Coronary artery (tissue), 2 donors: Measurements from ENCODE around the gene IL20RA.

ENCODE experiments used
- DNase-seq: peaks from one replicate; pipeline ENCODE4 v3.0.0-alpha.2; 2017; ENCODE audit warnings: low spot score
- H3K27ac ChIP-seq, 2 donors: fragments of 200-600 bp; sonication (generic); one replicate each; pipeline ENCODE4 v1.5.1; 2016 to 2019
- H3K4me3 ChIP-seq: fragments of 200-600 bp; sonication (generic); 2 replicates; pipeline ENCODE4 v1.5.1; 2016; ENCODE audit warnings: mild to moderate bottlenecking, moderate library complexity
- CTCF ChIP-seq: fragments of 200-600 bp; sonication (generic); IDR thresholded peaks from one replicate; pipeline ENCODE4 v1.5.1; 2019; ENCODE audit warnings: antibody characterized with exemption

IL20RA gene

DNA sequence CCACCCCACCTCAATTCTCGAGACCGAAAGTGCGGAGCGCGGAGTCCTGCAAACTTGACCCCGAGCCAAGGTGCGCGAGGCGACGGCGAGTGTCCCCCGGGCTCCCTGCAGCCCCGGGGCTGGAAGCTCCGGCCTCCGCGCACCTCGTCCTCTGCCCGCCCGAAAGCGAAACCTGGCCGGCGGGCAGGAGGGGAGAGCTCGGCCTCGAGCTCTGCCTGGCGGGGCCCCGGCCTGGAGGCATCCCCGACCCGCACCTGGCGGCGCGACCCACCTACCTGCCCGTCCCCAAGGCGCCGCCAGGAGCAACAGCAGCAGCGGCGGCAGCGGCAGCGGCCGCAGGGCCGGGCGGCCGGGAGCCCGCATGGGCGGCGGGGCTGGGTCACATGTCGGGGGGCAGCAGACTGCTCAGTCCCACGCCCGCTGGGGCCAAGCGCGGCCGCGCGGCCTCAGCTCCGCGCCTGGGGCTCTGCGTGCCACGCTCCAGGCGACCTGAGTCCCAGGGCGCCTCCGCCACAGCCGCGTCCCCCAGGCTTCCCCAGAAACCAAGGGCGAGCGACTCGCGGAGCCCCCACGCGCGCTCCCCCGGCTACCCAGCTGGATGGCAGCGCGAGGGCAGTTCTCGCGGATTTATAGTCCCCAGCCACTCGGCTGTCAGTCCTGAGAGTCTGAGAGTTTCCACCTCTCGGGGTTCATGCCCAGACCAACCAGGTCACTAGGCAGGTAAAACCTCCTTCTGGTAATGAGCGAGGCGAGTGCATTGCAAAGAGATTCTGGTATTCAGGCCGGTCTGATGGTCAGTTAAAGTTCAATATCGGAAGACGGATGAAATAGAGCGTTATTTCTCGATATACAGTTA is at the start of gene IL20RA:
Gene IL20RA (minus strand): TSS at position 600 of the 856 bp plus-strand sequence. CDS start 237 bp downstream, at position 363.
- no peak for TF ChIP-seq CTCF
- no peak for DNase-seq
- Histone ChIP-seq H3K4me3 (peak within 1 kb of the TSS; percentile 86), H3K27ac (no peak within 1 kb of the TSS)

GRCh38 chr6:137093183-137094069 is 48.7 kb upstream of the IL20RA start:
- no peak overlapping the region for H3K4me3 ChIP-seq
- TF ChIP-seq CTCF: no peak
- no peak for DNase-seq
- no peak overlapping the region for H3K27ac ChIP-seq

DNA sequence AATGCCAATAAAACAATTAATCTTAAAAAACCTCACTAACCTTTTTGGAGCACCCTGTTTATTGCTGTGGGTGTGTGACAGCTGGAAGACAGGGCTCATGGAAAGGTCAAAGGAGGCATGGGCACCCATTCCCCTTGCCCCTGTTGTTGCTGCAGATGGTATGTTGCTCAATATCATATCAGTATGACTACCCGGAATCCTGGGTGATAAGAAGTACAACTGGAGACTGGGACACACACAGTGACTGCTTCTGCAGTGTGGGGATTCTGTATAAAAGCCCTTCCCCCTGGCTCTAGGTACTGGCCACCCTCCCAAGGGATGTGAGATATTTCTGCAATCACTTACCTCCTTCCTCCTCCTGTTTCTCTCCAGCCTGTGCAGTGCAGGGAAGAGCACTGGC is 47.3 kb upstream of the IL20RA start:
- no peak overlapping the region for H3K4me3 ChIP-seq
- no peak for TF ChIP-seq CTCF
- no peak for DNase-seq
- H3K27ac ChIP-seq: no peak overlapping the region

DNA sequence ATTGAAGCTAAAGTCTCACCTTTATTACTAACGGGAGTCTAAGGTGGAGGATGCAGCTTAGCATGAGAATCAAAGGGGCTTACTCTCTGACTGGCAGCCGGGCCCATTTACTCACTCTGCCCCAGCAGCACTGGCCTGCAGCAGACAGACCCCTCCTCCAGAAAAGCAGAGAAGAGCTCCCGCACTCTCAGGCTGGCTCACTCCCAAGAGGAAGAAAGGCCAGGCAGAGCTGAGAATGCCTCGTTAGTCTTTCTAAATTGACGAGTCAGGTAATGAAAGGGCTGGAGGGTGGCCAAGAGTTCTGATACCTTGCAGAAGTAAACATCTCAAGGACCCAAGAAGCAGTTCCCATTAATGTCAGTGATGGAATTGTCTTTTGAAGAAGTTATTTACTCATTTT is 44.5 kb upstream of the IL20RA start:
- H3K4me3 ChIP-seq: no peak overlapping the region
- no peak for TF ChIP-seq CTCF
- DNase-seq: no peak
- no peak overlapping the region for H3K27ac ChIP-seq

GRCh38 chr6:137087902-137088301 is 43.1 kb upstream of the IL20RA start:
- Histone ChIP-seq H3K27ac (no peak overlapping the region), H3K4me3 (no peak overlapping the region)
- no peak for DNase-seq
- TF ChIP-seq CTCF: no peak

DNA sequence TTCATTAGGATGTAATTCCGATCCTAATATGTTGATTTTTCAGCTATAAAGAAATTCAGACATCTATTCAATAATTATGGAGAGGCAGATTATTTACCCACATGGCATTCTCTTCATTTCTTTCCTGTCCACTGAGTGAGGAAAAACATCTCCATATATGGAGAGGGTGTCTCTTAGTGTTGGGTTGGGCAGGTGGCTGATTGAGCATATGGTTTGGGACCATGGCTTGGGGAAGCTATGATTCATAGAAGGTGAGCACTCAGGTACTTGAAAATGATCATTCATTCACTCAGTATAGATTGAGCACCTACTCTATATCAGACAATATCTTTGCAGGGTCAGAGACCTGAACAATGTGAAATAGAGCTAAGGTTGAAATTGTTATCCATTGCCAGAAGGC is 41.3 kb upstream of the IL20RA start:
- Histone ChIP-seq H3K4me3 (no peak overlapping the region), H3K27ac (no peak overlapping the region)
- no peak for DNase-seq
- no peak for TF ChIP-seq CTCF
